SU-DHL-6 (cell line): Measurements from ENCODE around the gene TRIP13.

ENCODE experiments used
- H2AFZ ChIP-seq: fragments of 200-600 bp; sonication (generic); 2 replicates; pipeline ENCODE4 v1.6.1; 2014; ENCODE audit warnings: low read depth, mild to moderate bottlenecking, moderate library complexity, mixed read lengths, antibody characterized with exemption, low read length; ENCODE audit not compliant: severe bottlenecking
- H3F3A ChIP-seq: fragments of 200-600 bp; shearing (Covaris generic); 2 replicates; pipeline ENCODE4 v1.6.0; 2016; ENCODE audit warnings: antibody characterized with exemption, mild to moderate bottlenecking; ENCODE audit not compliant: insufficient read depth
- H3K27ac ChIP-seq: fragments of 200-600 bp; sonication (generic); 2 replicates; pipeline ENCODE4 v1.5.1; 2016; ENCODE audit warnings: low read depth, mild to moderate bottlenecking, low read length, moderate library complexity, mixed read lengths
- H3K27me3 ChIP-seq: fragments of 200-600 bp; sonication (generic), shearing (Covaris generic); 2 replicates; pipeline ENCODE4 v1.6.0; 2014; ENCODE audit warnings: mild to moderate bottlenecking, low read length
- H3K36me3 ChIP-seq: fragments of 200-600 bp; sonication (generic); 2 replicates; pipeline ENCODE4 v1.6.1; 2014; ENCODE audit warnings: mild to moderate bottlenecking, low read length, mixed read lengths
- H3K4me2 ChIP-seq: fragments of 300-600, 200-600 bp; shearing (Covaris generic), sonication (generic); 2 replicates; pipeline ENCODE4 v1.6.0; 2014; ENCODE audit warnings: low read length, low read depth, mild to moderate bottlenecking; ENCODE audit not compliant: poor library complexity, severe bottlenecking
- H3K4me3 ChIP-seq: fragments of 200-600 bp; sonication (generic); 2 replicates; pipeline ENCODE4 v1.5.1; 2014; ENCODE audit warnings: antibody characterized with exemption, low read length, mild to moderate bottlenecking, mixed read lengths; ENCODE audit not compliant: insufficient read depth, poor library complexity, severe bottlenecking
- H3K79me2 ChIP-seq: fragments of 200-600 bp; sonication (generic); 2 replicates; pipeline ENCODE4 v1.6.1; 2014; ENCODE audit warnings: mild to moderate bottlenecking, low read length, moderate library complexity; ENCODE audit not compliant: insufficient read depth
- H3K9ac ChIP-seq: fragments of 200-600 bp; sonication (generic); 2 replicates; pipeline ENCODE4 v1.7.0; 2014; ENCODE audit warnings: mild to moderate bottlenecking, low read length
- H3K9me2 ChIP-seq: fragments of 200-600 bp; sonication (generic); replicated peaks from 2 replicates; pipeline ENCODE4 v1.6.1; 2014; ENCODE audit warnings: low read length; ENCODE audit not compliant: insufficient read depth
- H3K9me3 ChIP-seq: fragments of 200-600 bp; sonication (generic); 2 replicates; pipeline ENCODE4 v1.6.1; 2014; ENCODE audit warnings: low read length, mixed read lengths; ENCODE audit not compliant: insufficient read depth
- H4K20me1 ChIP-seq: fragments of 200-600 bp; sonication (generic); 2 replicates; pipeline ENCODE4 v1.6.1; 2014; ENCODE audit warnings: low read depth, mild to moderate bottlenecking, antibody characterized with exemption, low read length, moderate library complexity, mixed read lengths
- CTCF ChIP-seq: fragments of 200-600 bp; sonication (generic); IDR thresholded peaks from one replicate; pipeline ENCODE4 v1.5.1; 2017; ENCODE audit warnings: antibody characterized with exemption, mild to moderate bottlenecking, low read length, moderate library complexity; ENCODE audit not compliant: insufficient read depth, poor library complexity, severe bottlenecking
- EZH2phosphoT487 ChIP-seq: fragments of 200-600 bp; sonication (generic), shearing (Covaris generic); conservative IDR thresholded peaks from 2 replicates; pipeline ENCODE4 v1.6.1; 2018; ENCODE audit warnings: mild to moderate bottlenecking, antibody characterized with exemption, low read length, moderate library complexity, mixed read lengths

The TRIP13 gene

GRCh38 chr5:889075-889710, 3.5 kb upstream of the TRIP13 start:
- no peak overlapping the region for H3K9ac ChIP-seq
- no peaks in the 10 kb centered on the region for H3K27me3 ChIP-seq
- no peaks in the 10 kb centered on the region for H3K9me2 ChIP-seq
- TF ChIP-seq EZH2phosphoT487 (no peak), CTCF (no peak)
- H3K27ac ChIP-seq: no peak overlapping the region
- peaks cover 36% of the 10 kb centered on the region for H3K79me2 ChIP-seq
- peaks cover 22% of the 10 kb centered on the region for H3K36me3 ChIP-seq
- no peak overlapping the region for H3K4me2 ChIP-seq
- H3K4me3 ChIP-seq: no peak overlapping the region
- no peaks in the 10 kb centered on the region for H3K9me3 ChIP-seq
- H2AFZ ChIP-seq: no peak overlapping the region
- no peaks in the 10 kb centered on the region for H4K20me1 ChIP-seq
- H3F3A ChIP-seq: no peaks in the 10 kb centered on the region

GRCh38 chr5:891117-891836, 1.4 kb upstream of the TRIP13 start:
- TF ChIP-seq CTCF (no peak), EZH2phosphoT487 (no peak)
- Histone ChIP-seq H3K27ac (no peak overlapping the region), H3K79me2 (peaks cover 33% of the 10 kb centered on the region), H3K9ac (peak overlapping the region; percentile 77), H3F3A (no peaks in the 10 kb centered on the region), H4K20me1 (no peaks in the 10 kb centered on the region), H3K4me2 (peak overlapping the region; percentile 63), H2AFZ (no peak overlapping the region), H3K36me3 (peaks cover 28% of the 10 kb centered on the region), H3K9me3 (no peaks in the 10 kb centered on the region), H3K4me3 (peak overlapping the region; percentile 88), H3K9me2 (no peaks in the 10 kb centered on the region), H3K27me3 (no peaks in the 10 kb centered on the region)

- Histone ChIP-seq H3K4me3 (peak overlapping the region; percentile 88), H3K9ac (peak overlapping the region; percentile 77), H3F3A (no peaks in the 10 kb centered on the region), H3K27me3 (no peaks in the 10 kb centered on the region), H3K36me3 (peaks cover 25% of the 10 kb centered on the region), H3K27ac (peak overlapping the region; percentile 56), H3K4me2 (peak overlapping the region; percentile 63), H3K79me2 (peaks cover 33% of the 10 kb centered on the region), H3K9me3 (no peaks in the 10 kb centered on the region), H3K9me2 (no peaks in the 10 kb centered on the region), H4K20me1 (no peaks in the 10 kb centered on the region), H2AFZ (peak overlapping the region; percentile 62)
- TF ChIP-seq CTCF: no peak
- TF ChIP-seq EZH2phosphoT487: no peak
Observed at GRCh38 chr5:891837-892393, 769 bp upstream of the TRIP13 start.
